HEK293T (cell line): ENCODE measurements around the gene TRIM15.

Experiments
- FOXA1 ChIP-seq: fragments of 450-650 bp; IDR thresholded peaks from 2 replicates; pipeline ENCODE4 v1.6.1; 2016; ENCODE audit warnings: mild to moderate bottlenecking
- FOXK2 ChIP-seq: fragments of 450-650 bp; IDR thresholded peaks from 2 replicates; pipeline ENCODE4 v1.6.1; 2016; ENCODE audit warnings: mild to moderate bottlenecking
- NFRKB ChIP-seq: fragments of 450-650 bp; IDR thresholded peaks from 2 replicates; pipeline ENCODE4 v1.6.1; 2016; ENCODE audit warnings: mild to moderate bottlenecking, moderate library complexity
- PKNOX1 ChIP-seq: fragments of 450-650 bp; IDR thresholded peaks from 2 replicates; pipeline ENCODE4 v1.6.1; 2016
- SUZ12 ChIP-seq: fragments of 450-650 bp; IDR thresholded peaks from 2 replicates; pipeline ENCODE4 v1.6.1; 2016; ENCODE audit warnings: mild to moderate bottlenecking

- TF ChIP-seq PKNOX1 (no peak), NFRKB (no peak), FOXA1 (no peak), FOXK2 (no peak), SUZ12 (no peak)
Measured at GRCh38 chr6:30164714-30165113, 1.4 kb downstream of the TRIM15 start.
